GM23338 (cell line): ENCODE measurements around the gene ENTPD7. TPM values are rescaled to one million over a fixed set of nuclear protein-coding genes. Genes with fewer than 3 reads are reported as not detected.

ENCODE experiments used
- ATAC-seq: fragments of 200-7000 bp; cut with Tn5 transposase; 3 replicates; pipeline ENCODE4 v1.9.1; 2020
- DNase-seq: peaks from one replicate; pipeline ENCODE4 v3.0.0-alpha.2; 2015; ENCODE audit warnings: low spot score
- H2AFZ ChIP-seq: fragments of 200-600 bp; sonication (generic); 2 replicates; pipeline ENCODE4 v1.8.0; 2016; ENCODE audit warnings: antibody characterized with exemption, mild to moderate bottlenecking, moderate library complexity
- H3F3A ChIP-seq: fragments of 200-600 bp; sonication (generic); replicated peaks from 2 replicates; pipeline ENCODE4 v1.8.0; 2017; ENCODE audit warnings: antibody characterized with exemption, mixed run types, low read depth
- H3K27ac ChIP-seq: fragments of 200-600 bp; sonication (generic); 2 replicates; pipeline ENCODE4 v1.6.1; 2016; ENCODE audit warnings: low read depth
- H3K27me3 ChIP-seq: fragments of 200-600 bp; sonication (generic); 2 replicates; pipeline ENCODE4 v1.8.0; 2016; ENCODE audit warnings: mild to moderate bottlenecking, mixed run types, moderate library complexity; ENCODE audit not compliant: insufficient read depth
- H3K36me3 ChIP-seq: fragments of 200-600 bp; sonication (generic); 2 replicates; pipeline ENCODE4 v1.8.0; 2016; ENCODE audit warnings: mild to moderate bottlenecking; ENCODE audit not compliant: insufficient read depth
- H3K4me1 ChIP-seq: fragments of 200-600 bp; sonication (generic); 2 replicates; pipeline ENCODE4 v1.8.0; 2016; ENCODE audit warnings: mild to moderate bottlenecking, moderate library complexity; ENCODE audit not compliant: insufficient read depth
- H3K4me2 ChIP-seq: fragments of 200-600 bp; sonication (generic); 2 replicates; pipeline ENCODE4 v1.7.1; 2017; ENCODE audit warnings: mixed run types
- H3K4me3 ChIP-seq: fragments of 200-600 bp; sonication (generic); 2 replicates; pipeline ENCODE4 v1.6.1; 2016; ENCODE audit warnings: mixed run types
- H3K79me2 ChIP-seq: fragments of 200-600 bp; sonication (generic); replicated peaks from 2 replicates; pipeline ENCODE4 v1.8.0; 2017; ENCODE audit warnings: mild to moderate bottlenecking; ENCODE audit not compliant: insufficient read depth
- H3K9me2 ChIP-seq: fragments of 200-600 bp; sonication (generic); 2 replicates; pipeline ENCODE4 v1.8.0; 2017; ENCODE audit not compliant: insufficient read depth
- H4K20me1 ChIP-seq: fragments of 200-600 bp; sonication (generic); replicated peaks from 2 replicates; pipeline ENCODE4 v1.8.0; 2017; ENCODE audit warnings: mild to moderate bottlenecking; ENCODE audit not compliant: insufficient read depth
- H3K27ac Mint-ChIP-seq: 2 replicates; pipeline ENCODE4 v1.8.0; 2020; ENCODE audit warnings: inconsistent platforms, mild to moderate bottlenecking, moderate library complexity, mixed read lengths
- H3K27me3 Mint-ChIP-seq: 3 replicates; pipeline ENCODE4 v1.8.0; 2022; ENCODE audit warnings: low read depth, mild to moderate bottlenecking, moderate library complexity, mixed read lengths, inconsistent platforms; ENCODE audit not compliant: insufficient read depth, poor library complexity
- H3K36me3 Mint-ChIP-seq: 3 replicates; pipeline ENCODE4 v1.8.0; 2021; ENCODE audit warnings: low read depth, mild to moderate bottlenecking, inconsistent platforms, moderate library complexity, mixed read lengths
- H3K4me1 Mint-ChIP-seq: 3 replicates; pipeline ENCODE4 v1.8.0; 2020; ENCODE audit warnings: mild to moderate bottlenecking, inconsistent platforms, mixed read lengths
- H3K4me3 Mint-ChIP-seq: 3 replicates; pipeline ENCODE4 v1.8.0; 2021; ENCODE audit warnings: moderate library complexity, mild to moderate bottlenecking, inconsistent platforms, mixed read lengths
- H3K9me3 Mint-ChIP-seq: 3 replicates; pipeline ENCODE4 v1.8.0; 2020; ENCODE audit warnings: moderate library complexity, mild to moderate bottlenecking, inconsistent platforms, mixed read lengths
- CREB1 ChIP-seq: fragments of 250-450 bp; sonication (Bioruptor Pico); IDR thresholded peaks from 2 replicates; pipeline ENCODE4 v1.5.0; 2020; ENCODE audit warnings: low read depth, mild to moderate bottlenecking, moderate library complexity
- CTCF ChIP-seq, 2 experiments: fragments of 200-600 bp in 1 of 2; sonication (generic) in 1 of 2; conservative IDR thresholded peaks; 2 replicates each; pipeline versions ENCODE4 v1.5.1 to v1.6.1; 2016 to 2017; ENCODE audit warnings: antibody characterized with exemption in 2 of 2, low read depth in 2 of 2, mild to moderate bottlenecking in 2 of 2, moderate library complexity in 1 of 2
- ETS1 ChIP-seq: IDR thresholded peaks from 2 replicates; pipeline ENCODE4 v1.6.1; 2016; ENCODE audit warnings: antibody characterized with exemption
- EZH2 ChIP-seq: fragments of 200-600 bp; sonication (generic); IDR thresholded peaks from one replicate; pipeline ENCODE4 v1.8.0; 2017; ENCODE audit warnings: antibody characterized with exemption, mild to moderate bottlenecking, low read depth; ENCODE audit not compliant: unreplicated experiment
- EZH2phosphoT487 ChIP-seq: fragments of 200-600 bp; sonication (generic); IDR thresholded peaks from one replicate; pipeline ENCODE4 v1.8.1; 2018; ENCODE audit warnings: antibody characterized with exemption; ENCODE audit not compliant: unreplicated experiment
- JUNB ChIP-seq: IDR thresholded peaks from one replicate; pipeline ENCODE4 v1.6.1; 2016; ENCODE audit warnings: antibody characterized with exemption; ENCODE audit not compliant: unreplicated experiment
- NANOG ChIP-seq: IDR thresholded peaks from 2 replicates; pipeline ENCODE4 v1.6.1; 2016; ENCODE audit warnings: antibody characterized with exemption, borderline replicate concordance
- POLR2AphosphoS5 ChIP-seq: IDR thresholded peaks from 2 replicates; pipeline ENCODE4 v1.6.1; 2016; ENCODE audit warnings: antibody characterized with exemption, low read depth
- STAT1 ChIP-seq: IDR thresholded peaks from one replicate; pipeline ENCODE4 v1.6.1; 2016; ENCODE audit warnings: antibody characterized with exemption; ENCODE audit not compliant: unreplicated experiment
- ZNF114 ChIP-seq: fragments of 250-450 bp; sonication (Bioruptor Pico); IDR thresholded peaks from 2 replicates; pipeline ENCODE4 v1.5.0; 2020; ENCODE audit warnings: mild to moderate bottlenecking, moderate library complexity
- ZNF331 ChIP-seq: fragments of 250-450 bp; sonication (Bioruptor Pico); IDR thresholded peaks from 2 replicates; pipeline ENCODE4 v1.5.0; 2020; ENCODE audit warnings: low read depth, mild to moderate bottlenecking, moderate library complexity
- polyA plus RNA-seq: library from polyadenylated mRNA; unstranded; fragments of >200 nt; fragmentation: Nextera tagmentation; extraction: Ambion mirVana; gene quantifications from 2 replicates; pipeline ENCODE4 v1.2.1, GENCODE V29; 2016
- total RNA-seq: library from RNA; depleted of rRNA; stranded (reverse); fragments of >200 nt; shearing (Covaris generic); gene quantifications from 2 replicates; pipeline ENCODE4 v1.2.3, GENCODE V29; 2014
- TF ChIP-seq, protein P1 (sequence below): fragments of 250-450 bp; sonication (Bioruptor Pico); IDR thresholded peaks from 2 replicates; pipeline ENCODE4 v1.5.0; 2020; ENCODE audit warnings: mild to moderate bottlenecking, moderate library complexity
- TF ChIP-seq, protein P2 (sequence below): IDR thresholded peaks from one replicate; pipeline ENCODE4 v1.6.1; 2018; ENCODE audit warnings: antibody characterized with exemption; ENCODE audit not compliant: unreplicated experiment

ENTPD7 gene
- total and polyA plus RNA-seq, 2 experiments from 2014 or later: 1.7 to 12.6 TPM

DNA sequence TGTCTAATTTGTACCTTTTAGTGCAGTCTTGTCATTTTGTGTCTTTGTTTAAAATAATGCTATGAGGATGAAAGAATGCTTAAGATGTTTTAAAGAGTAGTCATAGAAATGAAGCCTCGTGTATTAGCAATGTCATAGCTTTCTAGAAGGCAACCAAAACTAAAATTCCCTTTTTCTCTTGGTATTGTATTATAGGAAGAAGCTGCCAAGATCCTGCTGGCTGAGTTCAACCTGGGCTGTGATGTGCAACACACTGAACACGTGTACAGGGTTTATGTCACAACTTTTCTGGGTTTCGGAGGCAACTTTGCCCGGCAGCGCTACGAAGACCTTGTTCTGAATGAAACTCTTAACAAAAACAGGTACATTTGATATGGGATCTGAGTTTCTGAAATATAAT, 36.5 kb downstream of the ENTPD7 start:
- Histone ChIP-seq H3K27ac (no peak overlapping the region), H3K36me3 (peaks cover 20% of the 10 kb centered on the region), H4K20me1 (no peaks in the 10 kb centered on the region), H3K4me2 (no peak overlapping the region), H3F3A (no peaks in the 10 kb centered on the region), H3K27me3 (no peaks in the 10 kb centered on the region), H2AFZ (no peak overlapping the region), H3K4me1 (no peaks in the 10 kb centered on the region), H3K4me3 (no peak overlapping the region), H3K79me2 (no peaks in the 10 kb centered on the region), H3K9me2 (no peaks in the 10 kb centered on the region)
- H3K4me1 Mint-ChIP-seq: no peaks in the 10 kb centered on the region
- no peak overlapping the region for H3K27ac Mint-ChIP-seq
- no peak for ATAC-seq
- peaks cover 20% of the 10 kb centered on the region; the same call in 2 of the 3 replicates for H3K36me3 Mint-ChIP-seq
- no peak overlapping the region for H3K4me3 Mint-ChIP-seq
- no peaks in the 10 kb centered on the region for H3K27me3 Mint-ChIP-seq
- DNase-seq: no peak
- TF ChIP-seq CREB1 (CRISPR knock-in tag): no peak
- no peak for TF ChIP-seq EZH2phosphoT487
- TF ChIP-seq JUNB: no peak
- no peak for TF ChIP-seq POLR2AphosphoS5
- no peak for TF ChIP-seq NANOG
- TF ChIP-seq, protein P1, sequence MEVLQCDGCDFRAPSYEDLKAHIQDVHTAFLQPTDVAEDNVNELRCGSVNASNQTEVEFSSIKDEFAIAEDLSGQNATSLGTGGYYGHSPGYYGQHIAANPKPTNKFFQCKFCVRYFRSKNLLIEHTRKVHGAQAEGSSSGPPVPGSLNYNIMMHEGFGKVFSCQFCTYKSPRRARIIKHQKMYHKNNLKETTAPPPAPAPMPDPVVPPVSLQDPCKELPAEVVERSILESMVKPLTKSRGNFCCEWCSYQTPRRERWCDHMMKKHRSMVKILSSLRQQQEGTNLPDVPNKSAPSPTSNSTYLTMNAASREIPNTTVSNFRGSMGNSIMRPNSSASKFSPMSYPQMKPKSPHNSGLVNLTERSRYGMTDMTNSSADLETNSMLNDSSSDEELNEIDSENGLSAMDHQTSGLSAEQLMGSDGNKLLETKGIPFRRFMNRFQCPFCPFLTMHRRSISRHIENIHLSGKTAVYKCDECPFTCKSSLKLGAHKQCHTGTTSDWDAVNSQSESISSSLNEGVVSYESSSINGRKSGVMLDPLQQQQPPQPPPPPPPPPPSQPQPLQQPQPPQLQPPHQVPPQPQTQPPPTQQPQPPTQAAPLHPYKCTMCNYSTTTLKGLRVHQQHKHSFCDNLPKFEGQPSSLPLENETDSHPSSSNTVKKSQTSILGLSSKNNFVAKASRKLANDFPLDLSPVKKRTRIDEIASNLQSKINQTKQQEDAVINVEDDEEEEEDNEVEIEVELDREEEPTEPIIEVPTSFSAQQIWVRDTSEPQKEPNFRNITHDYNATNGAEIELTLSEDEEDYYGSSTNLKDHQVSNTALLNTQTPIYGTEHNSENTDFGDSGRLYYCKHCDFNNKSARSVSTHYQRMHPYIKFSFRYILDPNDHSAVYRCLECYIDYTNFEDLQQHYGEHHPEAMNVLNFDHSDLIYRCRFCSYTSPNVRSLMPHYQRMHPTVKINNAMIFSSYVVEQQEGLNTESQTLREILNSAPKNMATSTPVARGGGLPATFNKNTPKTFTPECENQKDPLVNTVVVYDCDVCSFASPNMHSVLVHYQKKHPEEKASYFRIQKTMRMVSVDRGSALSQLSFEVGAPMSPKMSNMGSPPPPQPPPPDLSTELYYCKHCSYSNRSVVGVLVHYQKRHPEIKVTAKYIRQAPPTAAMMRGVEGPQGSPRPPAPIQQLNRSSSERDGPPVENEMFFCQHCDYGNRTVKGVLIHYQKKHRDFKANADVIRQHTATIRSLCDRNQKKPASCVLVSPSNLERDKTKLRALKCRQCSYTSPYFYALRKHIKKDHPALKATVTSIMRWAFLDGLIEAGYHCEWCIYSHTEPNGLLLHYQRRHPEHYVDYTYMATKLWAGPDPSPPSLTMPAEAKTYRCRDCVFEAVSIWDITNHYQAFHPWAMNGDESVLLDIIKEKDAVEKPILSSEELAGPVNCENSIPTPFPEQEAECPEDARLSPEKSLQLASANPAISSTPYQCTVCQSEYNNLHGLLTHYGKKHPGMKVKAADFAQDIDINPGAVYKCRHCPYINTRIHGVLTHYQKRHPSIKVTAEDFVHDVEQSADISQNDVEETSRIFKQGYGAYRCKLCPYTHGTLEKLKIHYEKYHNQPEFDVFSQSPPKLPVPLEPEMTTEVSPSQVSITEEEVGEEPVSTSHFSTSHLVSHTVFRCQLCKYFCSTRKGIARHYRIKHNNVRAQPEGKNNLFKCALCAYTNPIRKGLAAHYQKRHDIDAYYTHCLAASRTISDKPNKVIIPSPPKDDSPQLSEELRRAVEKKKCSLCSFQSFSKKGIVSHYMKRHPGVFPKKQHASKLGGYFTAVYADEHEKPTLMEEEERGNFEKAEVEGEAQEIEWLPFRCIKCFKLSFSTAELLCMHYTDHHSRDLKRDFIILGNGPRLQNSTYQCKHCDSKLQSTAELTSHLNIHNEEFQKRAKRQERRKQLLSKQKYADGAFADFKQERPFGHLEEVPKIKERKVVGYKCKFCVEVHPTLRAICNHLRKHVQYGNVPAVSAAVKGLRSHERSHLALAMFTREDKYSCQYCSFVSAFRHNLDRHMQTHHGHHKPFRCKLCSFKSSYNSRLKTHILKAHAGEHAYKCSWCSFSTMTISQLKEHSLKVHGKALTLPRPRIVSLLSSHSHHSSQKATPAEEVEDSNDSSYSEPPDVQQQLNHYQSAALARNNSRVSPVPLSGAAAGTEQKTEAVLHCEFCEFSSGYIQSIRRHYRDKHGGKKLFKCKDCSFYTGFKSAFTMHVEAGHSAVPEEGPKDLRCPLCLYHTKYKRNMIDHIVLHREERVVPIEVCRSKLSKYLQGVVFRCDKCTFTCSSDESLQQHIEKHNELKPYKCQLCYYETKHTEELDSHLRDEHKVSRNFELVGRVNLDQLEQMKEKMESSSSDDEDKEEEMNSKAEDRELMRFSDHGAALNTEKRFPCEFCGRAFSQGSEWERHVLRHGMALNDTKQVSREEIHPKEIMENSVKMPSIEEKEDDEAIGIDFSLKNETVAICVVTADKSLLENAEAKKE (CRISPR knock-in tag): no peak
- TF ChIP-seq, protein P2, sequence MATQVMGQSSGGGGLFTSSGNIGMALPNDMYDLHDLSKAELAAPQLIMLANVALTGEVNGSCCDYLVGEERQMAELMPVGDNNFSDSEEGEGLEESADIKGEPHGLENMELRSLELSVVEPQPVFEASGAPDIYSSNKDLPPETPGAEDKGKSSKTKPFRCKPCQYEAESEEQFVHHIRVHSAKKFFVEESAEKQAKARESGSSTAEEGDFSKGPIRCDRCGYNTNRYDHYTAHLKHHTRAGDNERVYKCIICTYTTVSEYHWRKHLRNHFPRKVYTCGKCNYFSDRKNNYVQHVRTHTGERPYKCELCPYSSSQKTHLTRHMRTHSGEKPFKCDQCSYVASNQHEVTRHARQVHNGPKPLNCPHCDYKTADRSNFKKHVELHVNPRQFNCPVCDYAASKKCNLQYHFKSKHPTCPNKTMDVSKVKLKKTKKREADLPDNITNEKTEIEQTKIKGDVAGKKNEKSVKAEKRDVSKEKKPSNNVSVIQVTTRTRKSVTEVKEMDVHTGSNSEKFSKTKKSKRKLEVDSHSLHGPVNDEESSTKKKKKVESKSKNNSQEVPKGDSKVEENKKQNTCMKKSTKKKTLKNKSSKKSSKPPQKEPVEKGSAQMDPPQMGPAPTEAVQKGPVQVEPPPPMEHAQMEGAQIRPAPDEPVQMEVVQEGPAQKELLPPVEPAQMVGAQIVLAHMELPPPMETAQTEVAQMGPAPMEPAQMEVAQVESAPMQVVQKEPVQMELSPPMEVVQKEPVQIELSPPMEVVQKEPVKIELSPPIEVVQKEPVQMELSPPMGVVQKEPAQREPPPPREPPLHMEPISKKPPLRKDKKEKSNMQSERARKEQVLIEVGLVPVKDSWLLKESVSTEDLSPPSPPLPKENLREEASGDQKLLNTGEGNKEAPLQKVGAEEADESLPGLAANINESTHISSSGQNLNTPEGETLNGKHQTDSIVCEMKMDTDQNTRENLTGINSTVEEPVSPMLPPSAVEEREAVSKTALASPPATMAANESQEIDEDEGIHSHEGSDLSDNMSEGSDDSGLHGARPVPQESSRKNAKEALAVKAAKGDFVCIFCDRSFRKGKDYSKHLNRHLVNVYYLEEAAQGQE: no peak
- TF ChIP-seq ZNF331 (CRISPR knock-in tag): no peak
- TF ChIP-seq EZH2: no peak
- TF ChIP-seq CTCF (conservative IDR thresholded peaks at IDR 0.05; ENCODE audit: low read depth in 2 of 2): no peak
- TF ChIP-seq STAT1: no peak
- no peak for TF ChIP-seq ETS1
- no peak for TF ChIP-seq ZNF114 (CRISPR knock-in tag)
- H3K9me3 Mint-ChIP-seq: no peaks in the 10 kb centered on the region
